ENCODE data around the gene SYNCRIP. TPM values are rescaled to one million over a fixed set of nuclear protein-coding genes. Genes with fewer than 3 reads are reported as not detected.

SYNCRIP gene
- total RNA-seq, 1 experiment from 2014 or later, result 199 TPM

- H3K4me1 ChIP-seq (ENCODE audit: insufficient read depth, low read length), result peaks cover 2% of the 10 kb centered on the region; the same call in 1 of the 2 replicates
- Mint-ChIP-seq H3K9me3 (peaks cover 10 to 16% of the 10 kb centered on the region in 2 experiments), H3K36me3 (ENCODE audit: insufficient read depth in 1 of 3, low read depth in 3 of 3) (peaks cover 23 to 31% (median 28%) of the 10 kb centered on the region in 3 experiments), H3K27me3 (ENCODE audit: low read depth) (no peaks in the 10 kb centered on the region; the same call in none of the 2 replicates), H3K4me3 (peak overlapping the region; percentile 76 to 86), H3K4me1 (peaks cover 26 to 31% of the 10 kb centered on the region in 2 experiments), H3K27ac (peak overlapping the region; percentile 94 to 97 (median 95))
- peak overlapping the region; percentile 98 for H3K27ac ChIP-seq (ENCODE audit: insufficient read length, low read depth, low read length)
- H2BK120ac ChIP-seq (ENCODE audit: low read depth, low read length, poor library complexity, severe bottlenecking), result peak overlapping the region; percentile 84
- DNase-seq, result no peak
- peak overlapping the region; percentile 97 for H3K9ac ChIP-seq (ENCODE audit: extremely low read depth, insufficient read length, low read length)
- no peaks in the 10 kb centered on the region for H4K20me1 ChIP-seq (ENCODE audit: control insufficient read depth, insufficient read depth, insufficient read length)
- H3K14ac ChIP-seq (ENCODE audit: insufficient read depth, low read length), result peak overlapping the region; percentile 99; the same call in 1 of the 2 replicates
- no peak for TF ChIP-seq CTCF (conservative IDR thresholded peaks at IDR 0.05)
- H3K27me3 ChIP-seq (ENCODE audit: insufficient read depth, low read length), result no peaks in the 10 kb centered on the region
- peak overlapping the region; percentile 97 for H3K18ac ChIP-seq (ENCODE audit: insufficient read length, low read depth, low read length)
- peak overlapping the region; percentile 65 for H3K56ac ChIP-seq (ENCODE audit: insufficient read length, low read depth, low read length)
- H4K5ac ChIP-seq (ENCODE audit: insufficient read length, low read depth, low read length), result peak overlapping the region; percentile 36
- H2BK12ac ChIP-seq (ENCODE audit: insufficient read length, low read depth, low read length), result no peak overlapping the region
- peak overlapping the region; percentile 74 for H2BK5ac ChIP-seq (ENCODE audit: insufficient read length, low read length)
- H2BK15ac ChIP-seq (ENCODE audit: low read depth, low read length), result no peak overlapping the region
- H2AFZ ChIP-seq (ENCODE audit: low read length), result no peak overlapping the region
- H3K23ac ChIP-seq (ENCODE audit: insufficient read length, low read depth, low read length), result no peak overlapping the region
- no peak overlapping the region for H2AK5ac ChIP-seq (ENCODE audit: insufficient read length, low read length)
- H2BK20ac ChIP-seq (ENCODE audit: low read depth, low read length, poor library complexity, severe bottlenecking), result no peak overlapping the region
- no peaks in the 10 kb centered on the region for H3K79me1 ChIP-seq (ENCODE audit: insufficient read depth, low read depth, low read length, poor library complexity, severe bottlenecking)
- H3T11ph ChIP-seq (ENCODE audit: low read length), result peak overlapping the region; percentile 86
- H3K4me2 ChIP-seq (ENCODE audit: insufficient read depth, insufficient read length, low read length), result peak overlapping the region; percentile 88
- H4K8ac ChIP-seq (replicated peaks; ENCODE audit: insufficient read length, low read depth, low read length), result no peak overlapping the region
- no CpG with 5 or more reads among the region's 5 CpGs for WGBS (ENCODE audit: extremely low coverage, insufficient read length, low lambda C conversion rate)
- H3K79me2 ChIP-seq (ENCODE audit: insufficient read depth, low read length), result peaks cover 32% of the 10 kb centered on the region
- H4K91ac ChIP-seq (ENCODE audit: insufficient read length, low read depth, low read length), result peak overlapping the region; percentile 81
- peak overlapping the region; percentile 53; the same call in 1 of the 2 replicates for H3K4ac ChIP-seq (ENCODE audit: low read depth, low read length)
- H3K9me3 ChIP-seq (ENCODE audit: control insufficient read depth, low read depth, low read length), result no peaks in the 10 kb centered on the region
- H3K23me2 ChIP-seq (ENCODE audit: insufficient read length, low read depth, low read length, poor library complexity, severe bottlenecking), result peaks cover 8% of the 10 kb centered on the region
These were observed 1.6 kb upstream of the SYNCRIP start for GRCh38 chr6:85644279-85644762.

Data from H9 (cell line).